CD14-positive monocyte (primary cell): ENCODE measurements around the gene PDLIM4. TPM values are rescaled to one million over a fixed set of nuclear protein-coding genes. Genes with fewer than 3 reads are reported as not detected.

Source experiments
- DNase-seq, 3 donors: peaks; one replicate each; pipeline ENCODE4 v3.0.0-alpha.2; 2011 to 2022
- H2AFZ ChIP-seq: 2 replicates; pipeline ENCODE4 v1.6.0; 2012; ENCODE audit warnings: mild to moderate bottlenecking, low read depth, low read length, inconsistent platforms; ENCODE audit not compliant: insufficient read depth, poor library complexity, severe bottlenecking
- H3K27ac ChIP-seq, 2 donors: 1 replicate in 1 of 2; 2 replicates in 1 of 2; pipeline ENCODE4 v1.5.1; 2012 to 2013; ENCODE audit warnings: low read length in 2 of 2, control low read depth in 1 of 2, inconsistent platforms in 1 of 2, low read depth in 1 of 2, mild to moderate bottlenecking in 1 of 2
- H3K27me3 ChIP-seq, 2 donors: one replicate each; pipeline versions ENCODE4 v1.6.0 to v1.6.1; 2011 to 2013; ENCODE audit warnings: low read length in 2 of 2; ENCODE audit not compliant: control insufficient read depth in 2 of 2, insufficient read depth in 2 of 2
- H3K36me3 ChIP-seq, 2 donors: replicated peaks in 1 of 2; 1 replicate in 1 of 2; 2 replicates in 1 of 2; pipeline versions ENCODE4 v1.5.1 to v1.6.1; 2012 to 2013; ENCODE audit warnings: low read length in 2 of 2, control low read depth in 1 of 2, inconsistent platforms in 1 of 2, mild to moderate bottlenecking in 1 of 2; ENCODE audit not compliant: insufficient read depth in 2 of 2, control insufficient read depth in 1 of 2
- H3K4me1 ChIP-seq, 2 donors: 1 replicate in 1 of 2; 2 replicates in 1 of 2; pipeline versions ENCODE4 v1.5.1 to v1.6.1; 2012 to 2013; ENCODE audit warnings: low read length in 2 of 2, control low read depth in 1 of 2, inconsistent platforms in 1 of 2, mild to moderate bottlenecking in 1 of 2, moderate library complexity in 1 of 2; ENCODE audit not compliant: insufficient read depth in 2 of 2, control insufficient read depth in 1 of 2
- H3K4me2 ChIP-seq: replicated peaks from 2 replicates; pipeline ENCODE3; 2012; ENCODE audit warnings: low read length, moderate library complexity, mild to moderate bottlenecking; ENCODE audit not compliant: poor library complexity, severe bottlenecking; ENCODE audit errors: extremely low read depth
- H3K4me3 ChIP-seq, 3 experiments: fragments of 200-600 bp in 1 of 3; sonication (generic) in 1 of 3; replicated peaks in 1 of 3; 1 replicate in 2 of 3; 2 replicates in 1 of 3; pipeline ENCODE4 v1.5.1; 2011 to 2013; ENCODE audit warnings: low read length in 3 of 3, mild to moderate bottlenecking in 3 of 3, control low read depth in 2 of 3, low read depth in 2 of 3, inconsistent platforms in 1 of 3, moderate library complexity in 1 of 3
- H3K79me2 ChIP-seq: 2 replicates; pipeline ENCODE4 v1.6.0; 2012; ENCODE audit warnings: mild to moderate bottlenecking, control low read depth, inconsistent platforms, low read length, moderate library complexity; ENCODE audit not compliant: insufficient read depth
- H3K9ac ChIP-seq: 2 replicates; pipeline ENCODE4 v1.6.0; 2017; ENCODE audit warnings: low read length, mild to moderate bottlenecking; ENCODE audit not compliant: insufficient read depth, poor library complexity, severe bottlenecking
- H3K9me3 ChIP-seq, 2 donors: replicated peaks in 1 of 2; 1 replicate in 1 of 2; 2 replicates in 1 of 2; pipeline versions ENCODE4 v1.5.1 to v1.6.1; 2012 to 2013; ENCODE audit warnings: low read length in 2 of 2, control low read depth in 1 of 2; ENCODE audit not compliant: control insufficient read depth in 1 of 2, insufficient read depth in 1 of 2
- H4K20me1 ChIP-seq: 2 replicates; pipeline ENCODE4 v1.6.0; 2012; ENCODE audit warnings: mild to moderate bottlenecking, low read length, control low read depth, moderate library complexity; ENCODE audit not compliant: insufficient read depth
- H3K27ac Mint-ChIP-seq, 7 donors: one replicate each; pipeline ENCODE4 v1.8.0; 2020; ENCODE audit warnings: mild to moderate bottlenecking in 7 of 7, mixed read lengths in 7 of 7, moderate library complexity in 6 of 7, inconsistent platforms in 2 of 7
- H3K27me3 Mint-ChIP-seq, 3 donors: one replicate each; pipeline ENCODE4 v1.8.0; 2021 to 2022; ENCODE audit warnings: low read depth in 3 of 3, mild to moderate bottlenecking in 3 of 3, mixed read lengths in 3 of 3, moderate library complexity in 3 of 3, inconsistent platforms in 1 of 3
- H3K36me3 Mint-ChIP-seq, 2 donors: one replicate each; pipeline ENCODE4 v1.8.0; 2020; ENCODE audit warnings: mixed read lengths in 2 of 2, inconsistent platforms in 1 of 2, mild to moderate bottlenecking in 1 of 2
- H3K4me1 Mint-ChIP-seq: one replicate; pipeline ENCODE4 v1.8.0; 2020; ENCODE audit warnings: mild to moderate bottlenecking, mixed read lengths
- H3K4me3 Mint-ChIP-seq, 2 donors: one replicate each; pipeline ENCODE4 v1.8.0; 2020; ENCODE audit warnings: mild to moderate bottlenecking in 2 of 2, mixed read lengths in 2 of 2, moderate library complexity in 1 of 2
- H3K9me3 Mint-ChIP-seq, 7 donors: one replicate each; pipeline ENCODE4 v1.8.0; 2020 to 2022; ENCODE audit warnings: mixed read lengths in 7 of 7, mild to moderate bottlenecking in 6 of 7, moderate library complexity in 6 of 7, inconsistent platforms in 2 of 7
- CTCF ChIP-seq: fragments of 200-600 bp; IDR thresholded peaks from one replicate; pipeline ENCODE4 v1.8.0; 2022; ENCODE audit warnings: antibody characterized with exemption, mild to moderate bottlenecking
- WGBS: methylation state at CpG from one replicate; pipeline ENCODE4 v1.1.5; 2013; ENCODE audit warnings: missing lambda C conversion rate; ENCODE audit not compliant: insufficient coverage; 5-methylcytosine and 5-hydroxymethylcytosine counted together
- intact Hi-C, 2 donors: fragments of 100-400 bp; cut with micrococcal nuclease; formaldehyde crosslinking; loops; one replicate each; pipeline versions ENCODE4 v1.15.0 to v1.15.1; 2023
- polyA plus RNA-seq, 3 donors: library from polyadenylated mRNA; depleted of rRNA in 1 of 3; unstranded in 2 of 3; stranded (reverse) in 1 of 3; fragments of 300-500 nt in 2 of 3; fragments of >200 nt in 1 of 3; fragmentation: Illumina TruSeq in 2 of 3; gene quantifications; 1 replicate in 2 of 3; 2 replicates in 1 of 3; pipeline ENCODE4 v1.2.3, GENCODE V29; 2012 to 2021

The PDLIM4 gene
- polyA plus RNA-seq, 3 donors, result not detected

GRCh38 chr5:132291026-132291425 is 33.5 kb downstream of the PDLIM4 start:
- H3K36me3 Mint-ChIP-seq, result peaks cover 22 to 31% of the 10 kb centered on the region in 2 donors
- Histone ChIP-seq H3K27ac (peak overlapping the region in 1 of 2 donors; percentile 11), H2AFZ (no peak overlapping the region), H3K27me3 (no peaks in the 10 kb centered on the region), H4K20me1 (peaks cover 70% of the 10 kb centered on the region), H3K4me1 (peaks cover 34 to 50% of the 10 kb centered on the region in 2 donors), H3K9ac (no peak overlapping the region), H3K9me3 (no peaks in the 10 kb centered on the region), H3K36me3 (peaks cover 7 to 34% of the 10 kb centered on the region in 2 donors), H3K4me3 (no peak overlapping the region), H3K4me2 (no peak overlapping the region), H3K79me2 (peaks cover 99% of the 10 kb centered on the region)
- H3K27ac Mint-ChIP-seq, result no peak overlapping the region
- peaks cover 0 to 2% (median 0%) of the 10 kb centered on the region in 7 donors for H3K9me3 Mint-ChIP-seq
- H3K4me1 Mint-ChIP-seq, result peaks cover 43% of the 10 kb centered on the region
- no peak for DNase-seq
- no peak overlapping the region for H3K4me3 Mint-ChIP-seq
- no CpG with 5 or more reads among the region's 2 CpGs for WGBS
- intact Hi-C loops, result loop anchor here (5.0 to 10.0 kb wide), 3 partner anchors 196 to 574 kb away; partner anchors contain the start of genes GDF9 (in 1 of the 2), IRF1 (in 1 of the 2) and UQCRQ (in 1 of the 2)
- no peak for TF ChIP-seq CTCF
- no peaks in the 10 kb centered on the region for H3K27me3 Mint-ChIP-seq

DNA sequence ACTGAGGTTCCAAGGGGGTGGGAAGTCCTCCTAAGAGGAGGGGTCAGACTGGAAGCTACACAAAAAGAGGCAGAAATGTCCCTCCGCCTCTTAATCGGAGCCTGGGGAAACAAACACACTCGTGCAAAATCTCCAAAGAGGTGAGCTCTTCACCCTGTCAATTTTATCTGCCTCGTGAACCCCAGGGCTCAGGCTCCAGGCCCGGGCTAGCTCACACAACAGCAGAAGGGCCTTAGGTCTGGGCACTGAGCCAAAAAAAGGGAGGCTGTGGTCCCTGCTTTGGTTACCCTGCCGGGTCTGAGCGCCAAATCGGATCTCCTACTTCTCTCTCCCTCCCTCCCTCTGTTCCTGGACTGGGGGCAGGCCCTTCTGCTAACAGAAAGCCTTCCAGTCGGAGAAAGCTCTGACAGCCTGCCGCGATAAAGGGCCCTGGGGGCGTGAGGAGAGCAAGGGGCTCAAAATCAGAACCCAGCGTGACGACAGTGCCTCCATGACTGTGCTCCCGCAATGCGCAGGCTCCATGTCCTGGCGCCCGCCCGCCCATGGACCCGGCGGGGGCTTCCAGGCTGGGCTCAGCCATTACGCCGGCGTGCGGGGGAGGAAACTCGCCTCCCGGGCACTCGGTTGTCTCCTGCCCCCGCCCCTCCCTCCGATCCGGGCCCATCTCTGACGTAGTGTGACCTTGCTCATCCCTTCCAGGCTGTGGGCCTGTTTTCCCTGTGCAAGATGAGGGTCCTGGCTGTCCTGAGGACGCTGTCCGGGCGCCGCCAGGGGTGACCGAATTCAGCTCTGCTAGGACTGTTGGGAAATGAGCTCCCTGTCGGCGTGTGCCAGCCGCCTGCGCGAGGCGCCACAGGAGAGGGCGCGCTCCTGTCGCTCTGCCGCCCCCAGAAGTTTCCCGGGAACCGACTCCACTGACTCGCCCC is 35.8 kb downstream of the PDLIM4 start:
- H3K9me3 Mint-ChIP-seq, result peaks cover 0 to 4% (median 2%) of the 10 kb centered on the region in 7 donors
- Histone ChIP-seq H3K79me2 (peaks cover 99% of the 10 kb centered on the region), H3K4me1 (peaks cover 54 to 73% of the 10 kb centered on the region in 2 donors), H3K27me3 (no peaks in the 10 kb centered on the region), H3K4me2 (peak overlapping the region; percentile 81), H3K9me3 (no peaks in the 10 kb centered on the region), H2AFZ (peak overlapping the region; percentile 46), H3K27ac (peak overlapping the region; percentile 96 to 98), H4K20me1 (peaks cover 61% of the 10 kb centered on the region), H3K4me3 (peak overlapping the region; percentile 74 to 88 (median 77)), H3K36me3 (peaks cover 3 to 17% of the 10 kb centered on the region in 2 donors), H3K9ac (peak overlapping the region; percentile 99)
- peaks cover 13 to 18% of the 10 kb centered on the region in 2 donors for H3K36me3 Mint-ChIP-seq
- intact Hi-C loops, result loop anchor here (5.0 to 10.0 kb wide), 3 partner anchors 194 to 571 kb away; partner anchors contain the start of genes GDF9 (in 1 of the 2), IRF1 (in 1 of the 2) and UQCRQ (in 1 of the 2)
- H3K4me3 Mint-ChIP-seq, result peak overlapping the region; percentile 96 to 98
- DNase-seq, result peak; percentile 77 to 92 (median 87)
- 2% methylated on average over 47 of the region's 50 CpGs for WGBS
- peaks cover 58% of the 10 kb centered on the region for H3K4me1 Mint-ChIP-seq
- peak overlapping the region; percentile 99 to 100 (median 99) for H3K27ac Mint-ChIP-seq
- no peak for TF ChIP-seq CTCF
- H3K27me3 Mint-ChIP-seq, result no peaks in the 10 kb centered on the region
